GM19438 (cell line): ENCODE results near the gene C3orf20.

Source experiments
- ATAC-seq: cut with Tn5 transposase; IDR thresholded peaks from one replicate; pipeline ENCODE4 v1.9.1; 2021; ENCODE audit warnings: low read depth; ENCODE audit not compliant: unreplicated experiment

C3orf20 gene

GRCh38 chr3:14674841-14675240, at the start of gene C3orf20:
TSS of gene C3orf20 (plus strand) at chr3:14675141. CDS start at chr3:14682714, 7,573 bp downstream.
- no peak for ATAC-seq

GRCh38 chr3:14625443-14625842, 49.5 kb upstream of the C3orf20 start:
- no peak for ATAC-seq

- no peak for ATAC-seq
Observed at GRCh38 chr3:14627815-14628214, 47.1 kb upstream of the C3orf20 start.

GRCh38 chr3:14628406-14628805, 46.5 kb upstream of the C3orf20 start:
- no peak for ATAC-seq

GRCh38 chr3:14630404-14631100, 44.4 kb upstream of the C3orf20 start:
- no peak for ATAC-seq

- no peak for ATAC-seq
Observed at GRCh38 chr3:14631101-14631497, 43.8 kb upstream of the C3orf20 start.

- ATAC-seq: no peak
Observed at GRCh38 chr3:14631687-14632441, 43.1 kb upstream of the C3orf20 start.

- ATAC-seq: no peak
Observed at GRCh38 chr3:14632442-14632930, 42.5 kb upstream of the C3orf20 start.

GRCh38 chr3:14633417-14633816, 41.5 kb upstream of the C3orf20 start:
- no peak for ATAC-seq

GRCh38 chr3:14633819-14634424, 41.0 kb upstream of the C3orf20 start:
- ATAC-seq: no peak

GRCh38 chr3:14634763-14635400, 40.1 kb upstream of the C3orf20 start:
- ATAC-seq: no peak

- ATAC-seq: no peak
Observed at GRCh38 chr3:14636496-14637087, 38.3 kb upstream of the C3orf20 start.

GRCh38 chr3:14640157-14640562, 34.8 kb upstream of the C3orf20 start:
- ATAC-seq: no peak

- no peak for ATAC-seq
Observed at GRCh38 chr3:14640734-14641133, 34.2 kb upstream of the C3orf20 start.

GRCh38 chr3:14641346-14641745, 33.6 kb upstream of the C3orf20 start:
- ATAC-seq: no peak

- no peak for ATAC-seq
Observed at GRCh38 chr3:14645453-14645852, 29.5 kb upstream of the C3orf20 start.

GRCh38 chr3:14646131-14646573, 28.8 kb upstream of the C3orf20 start:
- ATAC-seq: no peak

- ATAC-seq: no peak
Observed at GRCh38 chr3:14646589-14647413, 28.1 kb upstream of the C3orf20 start.
